CD4-positive, alpha-beta T cell treated with Interleukin-6 at 100 ng/mL for 8 hours (primary cell): ENCODE results near the gene TRIM46.
"Not testable (repeated sequence)": the region's sequence is repeated elsewhere in the genome, so short reads cannot be mapped to it uniquely, and the experiment has no call there.

Experiments used
- DNase-seq: peaks from one replicate; pipeline ENCODE4 v3.0.0-alpha.2; 2020; ENCODE audit warnings: mixed read lengths, low spot score

The TRIM46 gene

GRCh38 chr1:155227261-155228095 is 53.8 kb downstream of the TRIM46 start:
- peak; percentile 99 for DNase-seq

- no peak for DNase-seq
Observed at GRCh38 chr1:155228096-155228427, 54.4 kb downstream of the TRIM46 start.

- DNase-seq = not testable (repeated sequence)
Observed at GRCh38 chr1:155231302-155231701, 57.7 kb downstream of the TRIM46 start.

GRCh38 chr1:155232001-155232978 is 58.6 kb downstream of the TRIM46 start:
- not testable (repeated sequence) for DNase-seq

GRCh38 chr1:155233502-155233901 is 59.9 kb downstream of the TRIM46 start:
- not testable (repeated sequence) for DNase-seq
